Measurements from ENCODE around the gene RUNX2.
A peak's percentile ranks its signal among the peaks of the same experiment; 100 is the strongest.

RUNX2 gene

GRCh38 chr6:45687570-45687969, 359.4 kb downstream of the RUNX2 start:
- Histone ChIP-seq H3K36me3 (ENCODE audit: control insufficient read depth, insufficient read depth, low read length) (no peaks in the 10 kb centered on the region), H3K4me3 (replicated peaks; ENCODE audit: low read depth, low read length) (no peak overlapping the region), H3K27me3 (replicated peaks; ENCODE audit: control insufficient read depth, insufficient read depth, low read length) (no peaks in the 10 kb centered on the region; the same call in none of the 2 replicates)
- DNase-seq (ENCODE audit: extremely low read depth, insufficient read length), result peak; percentile 51
- no peak for TF ChIP-seq CTCF (IDR thresholded peaks at IDR 0.05; ENCODE audit: insufficient read depth, low read length, poor library complexity, severe bottlenecking)

- no peak overlapping the region for H3K4me3 ChIP-seq (replicated peaks; ENCODE audit: low read depth, low read length)
- no peaks in the 10 kb centered on the region for H3K36me3 ChIP-seq (ENCODE audit: control insufficient read depth, insufficient read depth, low read length)
- H3K27me3 ChIP-seq (replicated peaks; ENCODE audit: control insufficient read depth, insufficient read depth, low read length), result no peaks in the 10 kb centered on the region; the same call in none of the 2 replicates
- DNase-seq (ENCODE audit: extremely low read depth, insufficient read length), result no peak
- TF ChIP-seq CTCF (IDR thresholded peaks at IDR 0.05; ENCODE audit: insufficient read depth, low read length, poor library complexity, severe bottlenecking), result no peak
These were observed 360.1 kb downstream of the RUNX2 start for GRCh38 chr6:45688180-45688579.

- DNase-seq (ENCODE audit: extremely low read depth, insufficient read length), result no peak
- TF ChIP-seq CTCF (IDR thresholded peaks at IDR 0.05; ENCODE audit: insufficient read depth, low read length, poor library complexity, severe bottlenecking), result no peak
- Histone ChIP-seq H3K36me3 (ENCODE audit: control insufficient read depth, insufficient read depth, low read length) (no peaks in the 10 kb centered on the region), H3K27me3 (replicated peaks; ENCODE audit: control insufficient read depth, insufficient read depth, low read length) (no peaks in the 10 kb centered on the region; the same call in none of the 2 replicates), H3K4me3 (replicated peaks; ENCODE audit: low read depth, low read length) (no peak overlapping the region)
These were observed 361.9 kb downstream of the RUNX2 start for GRCh38 chr6:45689926-45690615.

- Histone ChIP-seq H3K4me3 (replicated peaks; ENCODE audit: low read depth, low read length) (no peak overlapping the region), H3K27me3 (replicated peaks; ENCODE audit: control insufficient read depth, insufficient read depth, low read length) (no peaks in the 10 kb centered on the region; the same call in none of the 2 replicates), H3K36me3 (ENCODE audit: control insufficient read depth, insufficient read depth, low read length) (no peaks in the 10 kb centered on the region)
- TF ChIP-seq CTCF (IDR thresholded peaks at IDR 0.05; ENCODE audit: insufficient read depth, low read length, poor library complexity, severe bottlenecking), result no peak
- no peak for DNase-seq (ENCODE audit: extremely low read depth, insufficient read length)
These were observed 362.7 kb downstream of the RUNX2 start for GRCh38 chr6:45690846-45691245.

GRCh38 chr6:45691426-45691825, 363.3 kb downstream of the RUNX2 start:
- no peak for DNase-seq (ENCODE audit: extremely low read depth, insufficient read length)
- no peaks in the 10 kb centered on the region for H3K36me3 ChIP-seq (ENCODE audit: control insufficient read depth, insufficient read depth, low read length)
- H3K27me3 ChIP-seq (replicated peaks; ENCODE audit: control insufficient read depth, insufficient read depth, low read length), result no peaks in the 10 kb centered on the region; the same call in none of the 2 replicates
- H3K4me3 ChIP-seq (replicated peaks; ENCODE audit: low read depth, low read length), result no peak overlapping the region
- no peak for TF ChIP-seq CTCF (IDR thresholded peaks at IDR 0.05; ENCODE audit: insufficient read depth, low read length, poor library complexity, severe bottlenecking)
